ENCODE measurements around the gene PCDHA5. TPM values are rescaled to one million over a fixed set of nuclear protein-coding genes. Genes with fewer than 3 reads are reported as not detected.
A peak's percentile ranks its signal among the peaks of the same experiment; 100 is the strongest.

Gene PCDHA5
- total RNA-seq, 1 experiment from 2014 or later = 0.33 TPM

GRCh38 chr5:140857987-140858240 lies 36.5 kb downstream of the PCDHA5 start:
- Histone ChIP-seq H3K4me2 (ENCODE audit: insufficient read depth, insufficient read length, low read length) (no peak overlapping the region), H3K4ac (ENCODE audit: low read depth, low read length) (no peak overlapping the region), H3K9me3 (ENCODE audit: control insufficient read depth, low read depth, low read length) (peaks cover 9% of the 10 kb centered on the region), H2BK5ac (ENCODE audit: insufficient read length, low read length) (no peak overlapping the region), H2BK20ac (ENCODE audit: low read depth, low read length, poor library complexity, severe bottlenecking) (no peak overlapping the region), H3K4me1 (ENCODE audit: insufficient read depth, low read length) (no peaks in the 10 kb centered on the region), H3K79me2 (ENCODE audit: insufficient read depth, low read length) (no peaks in the 10 kb centered on the region), H2BK120ac (ENCODE audit: low read depth, low read length, poor library complexity, severe bottlenecking) (no peak overlapping the region), H3K18ac (ENCODE audit: insufficient read length, low read depth, low read length) (no peak overlapping the region), H3K27me3 (ENCODE audit: insufficient read depth, low read length) (no peaks in the 10 kb centered on the region), H3K14ac (ENCODE audit: insufficient read depth, low read length) (no peak overlapping the region), H4K20me1 (ENCODE audit: control insufficient read depth, insufficient read depth, insufficient read length) (no peaks in the 10 kb centered on the region), H2BK12ac (ENCODE audit: insufficient read length, low read depth, low read length) (no peak overlapping the region), H4K8ac (replicated peaks; ENCODE audit: insufficient read length, low read depth, low read length) (no peak overlapping the region), H2AFZ (ENCODE audit: low read length) (no peak overlapping the region), H3K56ac (ENCODE audit: insufficient read length, low read depth, low read length) (no peak overlapping the region), H4K5ac (ENCODE audit: insufficient read length, low read depth, low read length) (no peak overlapping the region), H3T11ph (ENCODE audit: low read length) (no peak overlapping the region), H2BK15ac (ENCODE audit: low read depth, low read length) (no peak overlapping the region), H3K23me2 (ENCODE audit: insufficient read length, low read depth, low read length, poor library complexity, severe bottlenecking) (no peaks in the 10 kb centered on the region), H3K23ac (ENCODE audit: insufficient read length, low read depth, low read length) (no peak overlapping the region), H4K91ac (ENCODE audit: insufficient read length, low read depth, low read length) (no peak overlapping the region), H3K9ac (ENCODE audit: extremely low read depth, insufficient read length, low read length) (no peak overlapping the region), H2AK5ac (ENCODE audit: insufficient read length, low read length) (no peak overlapping the region), H3K27ac (ENCODE audit: insufficient read length, low read depth, low read length) (no peak overlapping the region), H3K79me1 (ENCODE audit: insufficient read depth, low read depth, low read length, poor library complexity, severe bottlenecking) (no peaks in the 10 kb centered on the region)
- H3K4me3 Mint-ChIP-seq = peak overlapping the region in 1 of 2 experiments; percentile 36; a peak in 1 of 5 replicates
- H3K36me3 Mint-ChIP-seq (ENCODE audit: insufficient read depth in 1 of 3, low read depth in 3 of 3) = peaks cover 37 to 55% (median 39%) of the 10 kb centered on the region in 3 experiments
- H3K27me3 Mint-ChIP-seq (ENCODE audit: low read depth) = no peaks in the 10 kb centered on the region
- peaks cover 6 to 13% of the 10 kb centered on the region in 2 experiments; a peak in 3 of 4 replicates for H3K4me1 Mint-ChIP-seq
- DNase-seq = no peak
- H3K27ac Mint-ChIP-seq = no peak overlapping the region
- no CpG with 5 or more reads among the region's 22 CpGs for WGBS (ENCODE audit: extremely low coverage, insufficient read length, low lambda C conversion rate)
- H3K9me3 Mint-ChIP-seq = peaks cover 34 to 48% of the 10 kb centered on the region in 2 experiments
- TF ChIP-seq, protein P1, sequence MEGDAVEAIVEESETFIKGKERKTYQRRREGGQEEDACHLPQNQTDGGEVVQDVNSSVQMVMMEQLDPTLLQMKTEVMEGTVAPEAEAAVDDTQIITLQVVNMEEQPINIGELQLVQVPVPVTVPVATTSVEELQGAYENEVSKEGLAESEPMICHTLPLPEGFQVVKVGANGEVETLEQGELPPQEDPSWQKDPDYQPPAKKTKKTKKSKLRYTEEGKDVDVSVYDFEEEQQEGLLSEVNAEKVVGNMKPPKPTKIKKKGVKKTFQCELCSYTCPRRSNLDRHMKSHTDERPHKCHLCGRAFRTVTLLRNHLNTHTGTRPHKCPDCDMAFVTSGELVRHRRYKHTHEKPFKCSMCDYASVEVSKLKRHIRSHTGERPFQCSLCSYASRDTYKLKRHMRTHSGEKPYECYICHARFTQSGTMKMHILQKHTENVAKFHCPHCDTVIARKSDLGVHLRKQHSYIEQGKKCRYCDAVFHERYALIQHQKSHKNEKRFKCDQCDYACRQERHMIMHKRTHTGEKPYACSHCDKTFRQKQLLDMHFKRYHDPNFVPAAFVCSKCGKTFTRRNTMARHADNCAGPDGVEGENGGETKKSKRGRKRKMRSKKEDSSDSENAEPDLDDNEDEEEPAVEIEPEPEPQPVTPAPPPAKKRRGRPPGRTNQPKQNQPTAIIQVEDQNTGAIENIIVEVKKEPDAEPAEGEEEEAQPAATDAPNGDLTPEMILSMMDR (conservative IDR thresholded peaks at IDR 0.05) = no peak

Data from H9 (cell line).